DOHH2 (cell line): Measurements from ENCODE around the gene TAS2R30.

ENCODE experiments used
- H3F3A ChIP-seq: fragments of 200-600 bp; sonication (generic), shearing (Covaris generic); 2 replicates; pipeline ENCODE4 v1.6.0; 2016; ENCODE audit warnings: antibody characterized with exemption, mild to moderate bottlenecking; ENCODE audit not compliant: control insufficient read depth, insufficient read depth
- H3K27ac ChIP-seq: fragments of 200-600 bp; sonication (generic); 2 replicates; pipeline ENCODE4 v1.5.1; 2014; ENCODE audit warnings: low read depth, mild to moderate bottlenecking, low read length, moderate library complexity
- H3K27me3 ChIP-seq: fragments of 200-600 bp; sonication (generic); 2 replicates; pipeline ENCODE4 v1.6.1; 2014; ENCODE audit warnings: mild to moderate bottlenecking, low read length, mixed read lengths; ENCODE audit not compliant: control insufficient read depth
- H3K36me3 ChIP-seq: fragments of 200-600 bp; sonication (generic); 2 replicates; pipeline ENCODE4 v1.6.1; 2014; ENCODE audit warnings: mild to moderate bottlenecking, low read length, moderate library complexity, mixed read lengths; ENCODE audit not compliant: control insufficient read depth
- H3K4me1 ChIP-seq: fragments of 200-600 bp; sonication (generic); 2 replicates; pipeline ENCODE4 v1.6.1; 2014; ENCODE audit warnings: mild to moderate bottlenecking, low read length, mixed read lengths; ENCODE audit not compliant: control insufficient read depth
- H3K4me2 ChIP-seq: fragments of 200-600 bp; sonication (generic); 2 replicates; pipeline ENCODE4 v1.6.0; 2014; ENCODE audit warnings: mild to moderate bottlenecking, low read length, moderate library complexity
- H3K4me3 ChIP-seq: fragments of 200-600 bp; sonication (generic); 2 replicates; pipeline ENCODE4 v1.5.1; 2014; ENCODE audit warnings: mild to moderate bottlenecking, low read length, mixed read lengths
- H3K79me2 ChIP-seq: fragments of 200-600 bp; sonication (generic); 2 replicates; pipeline ENCODE4 v1.6.1; 2014; ENCODE audit warnings: mild to moderate bottlenecking, low read length, mixed read lengths; ENCODE audit not compliant: control insufficient read depth
- H3K9me2 ChIP-seq: fragments of 200-600 bp; sonication (generic); replicated peaks from 2 replicates; pipeline ENCODE4 v1.6.1; 2014; ENCODE audit warnings: mild to moderate bottlenecking, low read length, mixed read lengths; ENCODE audit not compliant: control insufficient read depth
- H3K9me3 ChIP-seq: fragments of 200-600 bp; sonication (generic); 2 replicates; pipeline ENCODE4 v1.6.1; 2014; ENCODE audit warnings: antibody characterized with exemption, low read length, mixed read lengths; ENCODE audit not compliant: control insufficient read depth, insufficient read depth
- H4K20me1 ChIP-seq: fragments of 200-600 bp; sonication (generic); 2 replicates; pipeline ENCODE4 v1.6.0; 2014; ENCODE audit warnings: low read depth, mild to moderate bottlenecking, antibody characterized with exemption, low read length, moderate library complexity; ENCODE audit not compliant: control insufficient read depth, insufficient read depth
- EZH2phosphoT487 ChIP-seq: fragments of 200-600 bp; sonication (generic); IDR thresholded peaks from 2 replicates; pipeline ENCODE4 v1.6.1; 2017; ENCODE audit warnings: borderline replicate concordance, mild to moderate bottlenecking, antibody characterized with exemption, low read length, moderate library complexity, mixed read lengths
- TF ChIP-seq, protein P1 (sequence below): fragments of 200-600 bp; sonication (generic); IDR thresholded peaks from one replicate; pipeline ENCODE4 v1.5.1; 2014; ENCODE audit warnings: antibody characterized with exemption, mild to moderate bottlenecking, low read depth, low read length; ENCODE audit not compliant: poor library complexity, severe bottlenecking

The TAS2R30 gene

DNA sequence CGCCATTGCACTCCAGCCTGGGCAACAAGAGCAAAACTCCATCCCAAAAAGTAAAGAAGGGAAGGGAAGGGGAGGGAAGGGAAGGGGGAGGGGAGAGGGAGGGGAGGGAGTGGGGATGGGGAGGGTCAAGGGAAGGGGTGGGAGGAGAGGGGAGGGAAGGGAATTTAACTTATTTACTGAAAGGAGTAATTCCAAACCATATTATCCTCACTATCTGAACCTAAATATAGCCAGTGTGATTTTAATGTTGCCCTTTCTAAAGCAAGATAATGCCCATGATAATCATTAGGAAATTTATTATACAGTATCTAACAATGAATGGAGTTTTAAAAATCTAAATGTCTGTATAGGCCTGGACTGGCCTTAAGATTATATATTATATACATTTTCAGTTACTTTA, 43.8 kb upstream of the TAS2R30 start:
- no peak overlapping the region for H3K27ac ChIP-seq

DNA sequence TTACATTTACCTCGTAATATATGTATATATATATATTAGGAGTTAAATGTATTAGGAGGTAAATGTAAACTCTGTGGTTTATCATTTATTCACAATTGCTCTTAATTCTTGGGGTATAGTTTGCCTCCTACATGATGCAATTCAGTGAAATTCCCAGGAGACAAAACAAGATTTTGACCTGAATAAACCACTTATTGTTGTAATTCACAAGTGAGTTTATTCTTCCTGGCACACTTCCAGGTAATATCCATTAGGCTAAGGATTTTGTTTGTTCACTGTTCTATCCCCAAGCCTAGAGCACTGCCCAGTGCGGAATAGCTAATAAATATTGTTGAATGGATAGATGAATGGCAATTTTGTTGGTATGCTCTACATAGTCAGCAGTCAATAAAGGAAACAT, 39.6 kb upstream of the TAS2R30 start:
- no peaks in the 10 kb centered on the region for H3K9me3 ChIP-seq
- no peaks in the 10 kb centered on the region for H3F3A ChIP-seq
- H4K20me1 ChIP-seq, result no peaks in the 10 kb centered on the region
- H3K27ac ChIP-seq, result no peak overlapping the region
- H3K36me3 ChIP-seq, result peaks cover 13% of the 10 kb centered on the region
- H3K9me2 ChIP-seq, result no peaks in the 10 kb centered on the region
- H3K4me1 ChIP-seq, result peaks cover 24% of the 10 kb centered on the region
- H3K79me2 ChIP-seq, result peaks cover 38% of the 10 kb centered on the region
- H3K4me2 ChIP-seq, result no peak overlapping the region
- no peak overlapping the region for H3K4me3 ChIP-seq
- no peak for TF ChIP-seq EZH2phosphoT487
- TF ChIP-seq, protein P1, sequence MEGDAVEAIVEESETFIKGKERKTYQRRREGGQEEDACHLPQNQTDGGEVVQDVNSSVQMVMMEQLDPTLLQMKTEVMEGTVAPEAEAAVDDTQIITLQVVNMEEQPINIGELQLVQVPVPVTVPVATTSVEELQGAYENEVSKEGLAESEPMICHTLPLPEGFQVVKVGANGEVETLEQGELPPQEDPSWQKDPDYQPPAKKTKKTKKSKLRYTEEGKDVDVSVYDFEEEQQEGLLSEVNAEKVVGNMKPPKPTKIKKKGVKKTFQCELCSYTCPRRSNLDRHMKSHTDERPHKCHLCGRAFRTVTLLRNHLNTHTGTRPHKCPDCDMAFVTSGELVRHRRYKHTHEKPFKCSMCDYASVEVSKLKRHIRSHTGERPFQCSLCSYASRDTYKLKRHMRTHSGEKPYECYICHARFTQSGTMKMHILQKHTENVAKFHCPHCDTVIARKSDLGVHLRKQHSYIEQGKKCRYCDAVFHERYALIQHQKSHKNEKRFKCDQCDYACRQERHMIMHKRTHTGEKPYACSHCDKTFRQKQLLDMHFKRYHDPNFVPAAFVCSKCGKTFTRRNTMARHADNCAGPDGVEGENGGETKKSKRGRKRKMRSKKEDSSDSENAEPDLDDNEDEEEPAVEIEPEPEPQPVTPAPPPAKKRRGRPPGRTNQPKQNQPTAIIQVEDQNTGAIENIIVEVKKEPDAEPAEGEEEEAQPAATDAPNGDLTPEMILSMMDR, result no peak
- H3K27me3 ChIP-seq, result peaks cover 2% of the 10 kb centered on the region; the same call in 1 of the 2 replicates

More for the DNA sequence above, 43.8 kb upstream of the TAS2R30 start:
- no peaks in the 10 kb centered on the region for H3F3A ChIP-seq
- H3K9me2 ChIP-seq, result no peaks in the 10 kb centered on the region
- no peak overlapping the region for H3K4me2 ChIP-seq
- no peaks in the 10 kb centered on the region for H3K36me3 ChIP-seq
- H3K4me3 ChIP-seq, result no peak overlapping the region
- no peaks in the 10 kb centered on the region for H4K20me1 ChIP-seq
- peaks cover 4% of the 10 kb centered on the region; the same call in 1 of the 2 replicates for H3K79me2 ChIP-seq
- no peaks in the 10 kb centered on the region for H3K4me1 ChIP-seq
- H3K27me3 ChIP-seq, result 0 out of 2 replicates have a peak, but pooled peaks cover 2% of the 10 kb centered on the region
- no peak for TF ChIP-seq EZH2phosphoT487
- TF ChIP-seq, protein P1, result no peak
- no peaks in the 10 kb centered on the region for H3K9me3 ChIP-seq

DNA sequence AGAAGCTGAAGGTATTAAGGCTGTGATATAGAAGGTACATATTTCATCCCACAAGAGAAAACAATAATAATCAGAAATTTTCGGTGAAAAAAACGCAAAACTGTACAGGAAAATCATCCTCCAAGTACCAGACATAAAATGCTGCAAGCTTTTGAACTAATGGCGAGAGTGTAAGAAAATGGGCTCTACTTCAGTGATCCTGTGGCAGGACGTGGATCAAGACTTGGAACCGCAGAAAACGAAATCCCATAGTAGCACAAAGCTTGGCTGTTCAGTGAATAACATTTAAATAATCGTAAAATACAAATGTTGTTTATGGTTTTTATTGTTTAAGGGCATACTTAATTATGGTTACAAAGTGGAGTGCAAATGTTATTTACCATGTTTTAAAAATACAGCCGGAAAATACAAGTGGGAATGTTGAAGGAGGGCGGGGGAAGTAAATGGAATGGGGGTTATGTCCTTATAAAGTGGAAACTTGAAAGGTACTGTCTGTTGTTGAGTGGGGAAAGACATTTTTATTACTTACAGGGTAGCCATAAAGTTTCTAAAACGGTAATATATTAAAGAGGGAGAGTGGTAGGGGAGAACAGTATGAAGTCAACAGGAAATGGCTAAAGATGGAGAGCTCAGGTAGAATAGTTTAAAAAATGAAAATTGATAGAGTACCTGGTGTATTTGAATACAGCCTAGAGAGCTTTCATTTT, 37.7 kb upstream of the TAS2R30 start:
- Histone ChIP-seq H3K79me2 (peaks cover 53% of the 10 kb centered on the region), H3K4me2 (peak overlapping the region; percentile 61), H3K36me3 (peaks cover 16% of the 10 kb centered on the region), H3K9me2 (no peaks in the 10 kb centered on the region), H4K20me1 (no peaks in the 10 kb centered on the region), H3K27ac (no peak overlapping the region), H3K4me1 (peaks cover 24% of the 10 kb centered on the region), H3K27me3 (peaks cover 2% of the 10 kb centered on the region; the same call in 1 of the 2 replicates), H3K4me3 (peak overlapping the region; percentile 75), H3F3A (no peaks in the 10 kb centered on the region), H3K9me3 (no peaks in the 10 kb centered on the region)
- TF ChIP-seq EZH2phosphoT487, result no peak
- TF ChIP-seq, protein P1, result no peak
